Measurements from ENCODE around the gene PRXL2C.

GRCh38 chr9:96604004-96604319 lies 51.2 kb downstream of the PRXL2C start:
- no peak for TF ChIP-seq POLR2AphosphoS5 (IDR thresholded peaks at IDR 0.05; ENCODE audit: low read length)
- TF ChIP-seq CEBPZ (IDR thresholded peaks at IDR 0.05; ENCODE audit: low read depth, low read length), result no peak
- no peak for TF ChIP-seq HDAC6 (IDR thresholded peaks at IDR 0.05; ENCODE audit: unreplicated experiment)
- no peak for TF ChIP-seq BACH1 (IDR thresholded peaks at IDR 0.05; ENCODE audit: borderline replicate concordance)
- TF ChIP-seq MYC (IDR thresholded peaks at IDR 0.05; ENCODE audit: insufficient read depth, insufficient read length, insufficient replicate concordance, low read length, severe bottlenecking), result no peak
- TF ChIP-seq CTCF (IDR thresholded peaks at IDR 0.05 in 2 of 3, conservative IDR thresholded peaks at IDR 0.05 in 1 of 3; ENCODE audit: control insufficient read depth in 2 of 3, extremely low read depth in 1 of 3, insufficient read depth in 1 of 3, low read depth in 3 of 3, low read length in 3 of 3), result no peak
- no peak for TF ChIP-seq YY1 (IDR thresholded peaks at IDR 0.05; ENCODE audit: low read depth, low read length)
- TF ChIP-seq MXI1 (IDR thresholded peaks at IDR 0.05; ENCODE audit: low read depth, low read length), result no peak
- no peak for TF ChIP-seq TCF12 (IDR thresholded peaks at IDR 0.05; ENCODE audit: low read depth, low read length)
- no peak for TF ChIP-seq USF2 (IDR thresholded peaks at IDR 0.05; ENCODE audit: borderline replicate concordance, low read depth, low read length)
- no peak for TF ChIP-seq CEBPB (IDR thresholded peaks at IDR 0.05; ENCODE audit: borderline replicate concordance in 1 of 2, low read depth in 2 of 2, low read length in 2 of 2)
- no peak for TF ChIP-seq ATF3 (IDR thresholded peaks at IDR 0.05; ENCODE audit: borderline replicate concordance, extremely low read depth, low read depth, low read length)
- TF ChIP-seq EP300 (IDR thresholded peaks at IDR 0.05; ENCODE audit: borderline replicate concordance in 1 of 2, control insufficient read depth in 1 of 2, low read depth in 2 of 2, low read length in 2 of 2), result no peak
